Hepatocyte (in vitro differentiated cells): ENCODE measurements around the gene TAPT1. TPM values are rescaled to one million over a fixed set of nuclear protein-coding genes. Genes with fewer than 3 reads are reported as not detected.
A peak's percentile ranks its signal among the peaks of the same experiment; 100 is the strongest.

ENCODE experiments used
- DNase-seq: peaks from one replicate; pipeline ENCODE4 v3.0.0-alpha.2; 2016; ENCODE audit warnings: low spot score
- H2AFZ ChIP-seq: fragments of 200-600 bp; sonication (generic); 2 replicates; pipeline ENCODE4 v1.6.0; 2016; ENCODE audit warnings: antibody characterized with exemption, mild to moderate bottlenecking
- H3K27ac ChIP-seq: fragments of 200-600 bp; sonication (generic); 2 replicates; pipeline ENCODE4 v1.5.1; 2016; ENCODE audit warnings: mild to moderate bottlenecking
- H3K27me3 ChIP-seq: fragments of 200-600 bp; sonication (generic); 2 replicates; pipeline ENCODE4 v1.6.1; 2016
- H3K36me3 ChIP-seq: fragments of 200-600 bp; sonication (generic); replicated peaks from 2 replicates; pipeline ENCODE4 v1.5.1; 2016; ENCODE audit warnings: low read depth; ENCODE audit not compliant: insufficient read depth
- H3K4me1 ChIP-seq: fragments of 200-600 bp; sonication (generic); 2 replicates; pipeline ENCODE4 v1.5.1; 2016; ENCODE audit warnings: mild to moderate bottlenecking, moderate library complexity; ENCODE audit not compliant: insufficient read depth
- H3K4me2 ChIP-seq: fragments of 200-600 bp; sonication (generic); 2 replicates; pipeline ENCODE4 v1.6.0; 2016
- H3K4me3 ChIP-seq: fragments of 200-600 bp; sonication (generic); 2 replicates; pipeline ENCODE4 v1.5.1; 2016; ENCODE audit warnings: mild to moderate bottlenecking
- H3K79me2 ChIP-seq: fragments of 200-600 bp; sonication (generic); 2 replicates; pipeline ENCODE4 v1.6.0; 2017; ENCODE audit warnings: mild to moderate bottlenecking
- H3K9me2 ChIP-seq: fragments of 200-600 bp; sonication (generic); replicated peaks from 2 replicates; pipeline ENCODE4 v1.6.0; 2017; ENCODE audit warnings: mild to moderate bottlenecking; ENCODE audit not compliant: insufficient read depth
- H3K9me3 ChIP-seq: fragments of 200-600 bp; sonication (generic); 2 replicates; pipeline ENCODE4 v1.5.1; 2016; ENCODE audit warnings: low read depth, mild to moderate bottlenecking
- H4K20me1 ChIP-seq: fragments of 200-600 bp; sonication (generic); 2 replicates; pipeline ENCODE4 v1.6.0; 2016; ENCODE audit warnings: mild to moderate bottlenecking; ENCODE audit not compliant: insufficient read depth, poor library complexity, severe bottlenecking
- CTCF ChIP-seq: fragments of 200-600 bp; sonication (generic); IDR thresholded peaks from 2 replicates; pipeline ENCODE4 v1.5.1; 2016; ENCODE audit warnings: antibody characterized with exemption, mild to moderate bottlenecking; ENCODE audit not compliant: poor library complexity
- EZH2 ChIP-seq: fragments of 200-600 bp; sonication (generic); IDR thresholded peaks from 2 replicates; pipeline ENCODE4 v1.6.1; 2016; ENCODE audit warnings: antibody characterized with exemption, mild to moderate bottlenecking, borderline replicate concordance
- EZH2phosphoT487 ChIP-seq: fragments of 200-600 bp; sonication (generic); IDR thresholded peaks from one replicate; pipeline ENCODE4 v1.6.1; 2018; ENCODE audit warnings: antibody characterized with exemption, mild to moderate bottlenecking, low read depth, moderate library complexity; ENCODE audit not compliant: unreplicated experiment, severe bottlenecking
- WGBS: methylation state at CpG from one replicate; pipeline ENCODE4 v1.1.6; 2016; ENCODE audit warnings: low lambda C conversion rate; ENCODE audit errors: missing lambda C conversion rate; 5-methylcytosine and 5-hydroxymethylcytosine counted together
- polyA plus RNA-seq: library from polyadenylated mRNA; unstranded; fragments of >200 nt; fragmentation: Nextera tagmentation; extraction: Ambion mirVana; gene quantifications from 2 replicates; pipeline ENCODE4 v1.2.1, GENCODE V29; 2016
- total RNA-seq: library from RNA; depleted of rRNA; stranded (reverse); fragments of >200 nt; gene quantifications from 2 replicates; pipeline ENCODE4 v1.2.3, GENCODE V29; 2014

Gene TAPT1
- total and polyA plus RNA-seq, 2 experiments from 2014 or later, result 12.9 to 19.3 TPM

GRCh38 chr4:16203083-16203482 is 23.2 kb downstream of the TAPT1 start:
- H4K20me1 ChIP-seq, result peaks cover 6% of the 10 kb centered on the region
- no peak for DNase-seq
- no peaks in the 10 kb centered on the region for H3K4me1 ChIP-seq
- H3K27me3 ChIP-seq, result no peaks in the 10 kb centered on the region
- no peak overlapping the region for H2AFZ ChIP-seq
- WGBS, result 95% methylated on average over 2 of the region's 2 CpGs
- H3K27ac ChIP-seq, result no peak overlapping the region
- no peaks in the 10 kb centered on the region for H3K9me3 ChIP-seq
- no peak overlapping the region for H3K4me2 ChIP-seq
- no peaks in the 10 kb centered on the region for H3K9me2 ChIP-seq
- no peak overlapping the region for H3K4me3 ChIP-seq
- no peaks in the 10 kb centered on the region for H3K36me3 ChIP-seq
- TF ChIP-seq CTCF (no peak), EZH2 (no peak), EZH2phosphoT487 (no peak)
- peaks cover 12% of the 10 kb centered on the region for H3K79me2 ChIP-seq

GRCh38 chr4:16202598-16202997 is 23.7 kb downstream of the TAPT1 start:
- no peaks in the 10 kb centered on the region for H3K9me2 ChIP-seq
- peaks cover 9% of the 10 kb centered on the region for H3K79me2 ChIP-seq
- no peak for TF ChIP-seq CTCF
- no peak for TF ChIP-seq EZH2phosphoT487
- TF ChIP-seq EZH2, result no peak
- H3K4me3 ChIP-seq, result no peak overlapping the region
- no peak overlapping the region for H3K4me2 ChIP-seq
- no peaks in the 10 kb centered on the region for H3K36me3 ChIP-seq
- no peaks in the 10 kb centered on the region for H3K4me1 ChIP-seq
- no peak for DNase-seq
- H3K27me3 ChIP-seq, result no peaks in the 10 kb centered on the region
- peaks cover 6% of the 10 kb centered on the region for H4K20me1 ChIP-seq
- WGBS, result 96% methylated on average over 2 of the region's 2 CpGs
- H3K27ac ChIP-seq, result no peak overlapping the region
- no peak overlapping the region for H2AFZ ChIP-seq
- no peaks in the 10 kb centered on the region for H3K9me3 ChIP-seq

GRCh38 chr4:16199093-16199492 is 27.2 kb downstream of the TAPT1 start:
- Histone ChIP-seq H3K4me1 (no peaks in the 10 kb centered on the region), H3K79me2 (no peaks in the 10 kb centered on the region), H3K9me3 (no peaks in the 10 kb centered on the region), H3K4me3 (no peak overlapping the region), H3K9me2 (no peaks in the 10 kb centered on the region), H2AFZ (no peak overlapping the region), H4K20me1 (no peaks in the 10 kb centered on the region), H3K27me3 (no peaks in the 10 kb centered on the region), H3K27ac (no peak overlapping the region), H3K4me2 (no peak overlapping the region), H3K36me3 (no peaks in the 10 kb centered on the region)
- TF ChIP-seq EZH2phosphoT487, result no peak
- TF ChIP-seq CTCF, result peak; percentile 60
- 100% methylated on average over 1 of the region's 1 CpG for WGBS
- peak; percentile 40 for DNase-seq
